ENCODE measurements around the gene ZC3H6. TPM values are rescaled to one million over a fixed set of nuclear protein-coding genes. Genes with fewer than 3 reads are reported as not detected.

The ZC3H6 gene
- total RNA-seq, 1 experiment from 2014 or later, result 10.0 TPM

- ChIA-PET CTCF (no interaction called here), POLR2A (no interaction called here)
- no peak overlapping the region for H3K4me3 Mint-ChIP-seq
These were observed 24.1 kb upstream of the ZC3H6 start for GRCh38 chr2:112251271-112251670.

GRCh38 chr2:112253261-112253815, 22.1 kb upstream of the ZC3H6 start:
- peak overlapping the region; percentile 79; the same call in 1 of the 2 replicates for H3K4me3 Mint-ChIP-seq
- H3K27me3 Mint-ChIP-seq (ENCODE audit: low read depth), result no peaks in the 10 kb centered on the region
- TF ChIP-seq EMX1 (CRISPR knock-in tag; IDR thresholded peaks at IDR 0.05), result no peak
- DNase-seq (ENCODE audit: low spot score) (no peak), ATAC-seq (no peak)
- POLR2A ChIA-PET, result no interaction called here
- H3K27ac Mint-ChIP-seq, result no peak overlapping the region
- no peaks in the 10 kb centered on the region for H3K9me3 Mint-ChIP-seq
- no peaks in the 10 kb centered on the region for H3K36me3 Mint-ChIP-seq
- peaks cover 8% of the 10 kb centered on the region for H3K4me1 Mint-ChIP-seq
- CTCF ChIA-PET, result no interaction called here

More at GRCh38 chr2:112251271-112251670, 24.1 kb upstream of the ZC3H6 start:
- Mint-ChIP-seq H3K27ac (no peak overlapping the region), H3K4me1 (peaks cover 8% of the 10 kb centered on the region), H3K27me3 (ENCODE audit: low read depth) (no peaks in the 10 kb centered on the region), H3K36me3 (peaks cover 6% of the 10 kb centered on the region), H3K9me3 (no peaks in the 10 kb centered on the region)
- ATAC-seq (no peak), DNase-seq (ENCODE audit: low spot score) (no peak)
- TF ChIP-seq TEAD4 (CRISPR knock-in tag; IDR thresholded peaks at IDR 0.05), result no peak
- no peak for TF ChIP-seq PREB (CRISPR knock-in tag; IDR thresholded peaks at IDR 0.05; ENCODE audit: borderline replicate concordance)
- TF ChIP-seq ZNF425 (CRISPR knock-in tag; conservative IDR thresholded peaks at IDR 0.05), result no peak
- TF ChIP-seq HMGXB4 (CRISPR knock-in tag; IDR thresholded peaks at IDR 0.05), result no peak
- TF ChIP-seq OVOL2 (CRISPR knock-in tag; IDR thresholded peaks at IDR 0.05; ENCODE audit: borderline replicate concordance), result no peak
- no peak for TF ChIP-seq JUN (CRISPR knock-in tag; IDR thresholded peaks at IDR 0.05)
- TF ChIP-seq KAT7 (CRISPR knock-in tag; IDR thresholded peaks at IDR 0.05; ENCODE audit: borderline replicate concordance), result no peak
- no peak for TF ChIP-seq ZNF121 (CRISPR knock-in tag; IDR thresholded peaks at IDR 0.05)
- TF ChIP-seq STAT6 (CRISPR knock-in tag; conservative IDR thresholded peaks at IDR 0.05; ENCODE audit: low read depth), result no peak
- TF ChIP-seq MYBL2 (CRISPR knock-in tag; IDR thresholded peaks at IDR 0.05), result no peak

GRCh38 chr2:112254466-112255240, 20.7 kb upstream of the ZC3H6 start, which contains the start of gene ZC3H8:
Gene ZC3H8, minus strand, starts transcription at chr2:112255042. Its CDS starts 61 bp downstream, at chr2:112254981.
- Mint-ChIP-seq H3K27me3 (ENCODE audit: low read depth) (no peaks in the 10 kb centered on the region), H3K27ac (no peak within 1 kb of the TSS), H3K36me3 (no peaks in the 10 kb centered on the region), H3K4me3 (peak within 1 kb of the TSS; percentile 79), H3K9me3 (no peaks in the 10 kb centered on the region), H3K4me1 (peaks cover 10% of the 10 kb centered on the region)
- DNase-seq (ENCODE audit: low spot score) (peak; percentile 95), ATAC-seq (peak; percentile 98)
- ChIA-PET CTCF (interaction anchor here (0.8 to 1.0 kb wide), 3 partner anchors 91 to 367 kb away, joined by 3 to 4 read pairs (median 3); no protein-coding TSS in a partner anchor), POLR2A (interaction anchor here (0.8 kb wide), 1 partner anchor 23 kb away, joined by 4 read pairs; no protein-coding TSS in a partner anchor)
- no peak for TF ChIP-seq MXD4 (CRISPR knock-in tag; IDR thresholded peaks at IDR 0.05; ENCODE audit: borderline replicate concordance)
- no peak for TF ChIP-seq OVOL2 (CRISPR knock-in tag; IDR thresholded peaks at IDR 0.05; ENCODE audit: borderline replicate concordance)
- TF ChIP-seq CREM (CRISPR knock-in tag; IDR thresholded peaks at IDR 0.05), result peak; percentile 27; the same call in 1 of the 2 replicates
- TF ChIP-seq USF2 (CRISPR knock-in tag; IDR thresholded peaks at IDR 0.05), result peak; percentile 42; the same call in 1 of the 2 replicates
- no peak for TF ChIP-seq KAT7 (CRISPR knock-in tag; IDR thresholded peaks at IDR 0.05; ENCODE audit: borderline replicate concordance)
- TF ChIP-seq FOXK1 (CRISPR knock-in tag; IDR thresholded peaks at IDR 0.05), result 0 out of 2 replicates have a peak, but pooled peaks have one; percentile 42
- no peak for TF ChIP-seq ZNF532 (CRISPR knock-in tag; IDR thresholded peaks at IDR 0.05; ENCODE audit: borderline replicate concordance)

Measured in WTC11 (cell line).